HAP-1 (cell line): ENCODE results near the gene ASIC4.
A peak's percentile ranks its signal among the peaks of the same experiment; 100 is the strongest.

Experiments used
- DNase-seq, 2 experiments: peaks; one replicate each; pipeline ENCODE4 v3.0.0-alpha.2; 2016 to 2020; ENCODE audit warnings: low spot score in 2 of 2
- H3K27me3 ChIP-seq: fragments of 250-450 bp; sonication (Bioruptor Pico); 2 replicates; pipeline ENCODE4 v1.5.1; 2020; ENCODE audit warnings: low read depth, mild to moderate bottlenecking, moderate library complexity
- H3K36me3 ChIP-seq: fragments of 250-450 bp; sonication (Bioruptor Pico); replicated peaks from 2 replicates; pipeline ENCODE4 v1.5.1; 2020; ENCODE audit warnings: mild to moderate bottlenecking
- H3K4me1 ChIP-seq: fragments of 250-450 bp; sonication (Bioruptor Pico); 2 replicates; pipeline ENCODE4 v1.5.1; 2020; ENCODE audit warnings: mild to moderate bottlenecking
- H3K4me3 ChIP-seq: fragments of 250-450 bp; sonication (Bioruptor Pico); 2 replicates; pipeline ENCODE4 v1.5.1; 2020; ENCODE audit warnings: mild to moderate bottlenecking, moderate library complexity
- H3K9me3 ChIP-seq: fragments of 250-450 bp; sonication (Bioruptor Pico); 2 replicates; pipeline ENCODE4 v1.5.1; 2020; ENCODE audit warnings: mild to moderate bottlenecking, moderate library complexity
- in situ Hi-C: fragments of 300-500 bp; cut with MboI; formaldehyde crosslinking; loops from 3 replicates; pipeline ENCODE4 v1.14.3; 2020; ENCODE audit warnings: low sequenced_read_pairs, inconsistent platforms, mixed read lengths

Gene ASIC4

GRCh38 chr2:219567791-219568361 lies 53.6 kb downstream of the ASIC4 start:
- Histone ChIP-seq H3K36me3 (peaks cover 6% of the 10 kb centered on the region), H3K4me1 (peaks cover 15% of the 10 kb centered on the region), H3K9me3 (no peaks in the 10 kb centered on the region), H3K4me3 (no peak overlapping the region), H3K27me3 (no peaks in the 10 kb centered on the region)
- in situ Hi-C loops = no loop called here
- no peak for DNase-seq

DNA sequence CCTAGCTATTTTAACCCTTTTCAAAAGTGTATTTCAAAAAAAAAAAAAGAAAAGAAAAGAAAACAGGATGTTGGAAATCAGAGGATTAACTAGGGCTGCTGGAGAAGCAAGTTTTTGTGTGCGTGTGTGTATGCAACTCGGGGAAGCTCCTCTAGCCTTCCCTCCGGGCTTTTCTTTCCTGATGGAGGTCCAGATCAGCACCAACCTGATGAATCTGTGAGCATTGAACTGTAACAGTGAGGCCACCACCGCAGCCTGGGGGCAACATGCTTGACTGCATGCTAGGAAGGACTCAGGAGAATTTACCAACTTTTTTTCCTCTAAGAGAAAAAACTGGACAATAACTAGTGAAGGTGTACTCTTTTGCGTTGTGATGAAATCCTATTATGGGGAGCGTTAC lies 54.8 kb downstream of the ASIC4 start:
- Histone ChIP-seq H3K36me3 (peaks cover 6% of the 10 kb centered on the region), H3K9me3 (no peaks in the 10 kb centered on the region), H3K27me3 (no peaks in the 10 kb centered on the region), H3K4me1 (peaks cover 15% of the 10 kb centered on the region), H3K4me3 (no peak overlapping the region)
- peak; percentile 57 to 67 for DNase-seq
- in situ Hi-C loops = no loop called here

GRCh38 chr2:219569635-219570034 lies 55.4 kb downstream of the ASIC4 start:
- H3K9me3 ChIP-seq = no peaks in the 10 kb centered on the region
- H3K4me3 ChIP-seq = no peak overlapping the region; the same call in 1 of the 2 replicates
- H3K27me3 ChIP-seq = no peaks in the 10 kb centered on the region
- DNase-seq = no peak
- peaks cover 15% of the 10 kb centered on the region for H3K4me1 ChIP-seq
- H3K36me3 ChIP-seq = peaks cover 6% of the 10 kb centered on the region; the same call in 1 of the 2 replicates
- in situ Hi-C loops = no loop called here

DNA sequence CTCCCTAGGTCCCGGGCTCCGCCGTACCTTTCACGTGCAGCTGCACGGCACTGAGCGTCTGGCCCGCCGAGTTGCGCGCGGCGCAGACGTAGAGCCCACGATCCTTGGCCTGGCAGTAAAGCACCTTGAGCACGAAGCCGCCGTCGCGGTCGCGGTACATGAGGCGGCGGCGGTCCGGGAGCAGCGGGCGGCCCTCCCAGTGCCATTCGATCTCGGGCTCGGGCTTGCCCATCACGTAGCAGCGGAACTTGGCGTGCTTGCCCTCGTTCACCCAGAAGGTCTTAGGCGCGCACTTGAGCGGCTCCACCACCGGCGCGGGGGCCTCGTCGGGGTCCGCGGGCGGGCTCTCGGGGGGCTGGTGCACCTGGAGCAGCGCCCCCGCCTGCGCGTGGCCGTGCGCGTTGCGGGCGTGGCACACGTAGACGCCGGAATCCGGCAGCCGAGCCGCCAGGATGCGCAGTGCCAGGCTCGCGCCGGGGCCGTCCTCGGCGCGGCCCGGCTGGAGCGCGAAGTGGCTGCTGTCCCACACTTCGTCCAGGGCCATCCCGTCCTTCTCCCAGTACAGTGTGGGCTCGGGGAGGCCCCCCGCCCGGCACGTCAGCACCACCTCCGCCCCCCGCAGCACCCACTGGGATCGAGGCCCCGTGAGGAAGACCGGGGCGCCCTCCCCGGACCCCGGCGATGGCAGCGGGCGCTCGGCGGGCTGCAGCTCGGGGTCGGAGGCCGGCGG lies 56.1 kb downstream of the ASIC4 start:
- Histone ChIP-seq H3K4me3 (peak overlapping the region; percentile 51), H3K4me1 (peaks cover 15% of the 10 kb centered on the region), H3K9me3 (no peaks in the 10 kb centered on the region), H3K27me3 (no peaks in the 10 kb centered on the region), H3K36me3 (peaks cover 3% of the 10 kb centered on the region; the same call in 1 of the 2 replicates)
- in situ Hi-C loops = no loop called here
- peak in 1 of 2 experiments; percentile 36 for DNase-seq

DNA sequence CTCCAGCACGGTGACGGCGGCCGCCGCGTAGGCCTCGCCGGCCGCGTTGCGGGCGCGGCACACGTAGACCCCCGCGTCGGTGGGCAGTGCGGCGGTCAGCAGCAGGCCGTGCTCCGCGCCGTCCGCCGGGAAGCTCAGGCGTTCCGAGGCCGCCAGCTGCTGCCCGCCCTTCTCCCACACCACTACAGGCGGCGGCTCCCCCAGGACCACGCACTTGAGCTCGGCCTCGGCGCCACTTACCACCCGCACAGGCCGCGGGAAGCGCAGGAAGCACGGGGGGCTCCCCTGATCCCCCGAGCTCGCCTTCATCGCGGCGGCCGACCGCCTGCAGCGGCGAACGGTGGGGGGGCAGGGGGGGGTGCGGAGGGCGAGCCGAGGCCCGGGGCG lies 56.6 kb downstream of the ASIC4 start:
- no peak for DNase-seq
- H3K27me3 ChIP-seq = no peaks in the 10 kb centered on the region
- H3K36me3 ChIP-seq = peaks cover 3% of the 10 kb centered on the region; the same call in 1 of the 2 replicates
- H3K9me3 ChIP-seq = no peaks in the 10 kb centered on the region
- peaks cover 15% of the 10 kb centered on the region for H3K4me1 ChIP-seq
- H3K4me3 ChIP-seq = peak overlapping the region; percentile 51
- in situ Hi-C loops = no loop called here

DNA sequence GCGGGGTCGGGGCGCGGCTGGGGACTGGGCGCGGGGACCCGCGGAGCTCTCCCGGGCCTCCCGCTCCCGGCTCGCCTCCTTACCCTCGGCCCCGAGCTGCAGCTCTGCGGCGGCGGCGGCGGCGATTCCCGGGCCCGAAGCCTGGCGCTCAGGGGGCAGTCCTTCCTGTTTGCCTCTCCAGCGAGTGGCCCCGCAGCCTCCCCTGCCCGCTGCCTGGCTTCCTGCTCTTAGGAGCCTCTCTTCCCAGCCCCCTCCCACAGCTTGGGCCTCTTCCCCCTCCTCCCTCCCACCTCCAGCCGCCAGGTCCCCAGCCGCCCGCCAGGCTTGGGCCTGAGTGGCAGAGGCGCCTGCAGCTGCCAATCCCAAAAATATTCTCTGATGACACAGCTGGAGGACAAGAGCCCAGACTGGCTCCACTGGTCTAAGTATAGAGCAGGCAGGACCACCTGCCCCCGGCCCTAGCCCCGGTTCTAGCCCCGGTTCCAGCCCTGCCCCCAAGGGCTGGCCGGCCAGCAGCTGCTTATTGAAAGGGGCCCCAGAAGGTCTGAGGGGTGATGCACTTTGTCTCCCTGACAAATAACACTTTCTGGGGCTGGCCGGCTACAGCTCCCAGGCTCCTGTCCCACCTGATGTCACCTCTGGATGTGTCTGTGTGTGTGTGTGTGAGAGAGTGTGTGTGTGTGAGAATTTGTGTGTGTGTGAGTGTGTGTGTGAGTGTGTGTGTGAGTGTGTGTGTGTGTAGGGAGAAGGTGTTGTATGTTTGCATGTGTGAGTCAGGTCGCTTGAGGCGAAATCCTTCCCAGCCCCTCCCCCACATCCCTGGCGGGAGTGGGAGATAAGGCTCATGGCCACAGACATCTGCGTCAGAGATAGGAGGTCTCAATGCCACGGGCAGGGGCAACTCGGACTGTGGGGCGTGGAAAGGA lies 57.3 kb downstream of the ASIC4 start, which contains the start of gene OBSL1:
Gene OBSL1 (minus strand): TSS at position 229 of the 926 bp plus-strand sequence. CDS start 307 bp downstream, outside the sequence.
- DNase-seq = peak; percentile 82 to 93
- peaks cover 17% of the 10 kb centered on the region for H3K4me1 ChIP-seq

GRCh38 chr2:219572237-219573001 lies 58.1 kb downstream of the ASIC4 start, which contains the start of gene INHA:
Gene INHA (plus strand): TSS chr2:219572310. CDS start chr2:219572375, 65 bp downstream.
- peaks cover 3% of the 10 kb centered on the region; the same call in 1 of the 2 replicates for H3K36me3 ChIP-seq
- peak within 1 kb of the TSS; percentile 51 for H3K4me3 ChIP-seq
- no peaks in the 10 kb centered on the region for H3K9me3 ChIP-seq
- H3K4me1 ChIP-seq = peaks cover 17% of the 10 kb centered on the region
- DNase-seq = no peak
- no peaks in the 10 kb centered on the region for H3K27me3 ChIP-seq
- in situ Hi-C loops = no loop called here

More for the DNA sequence above, 57.3 kb downstream of the ASIC4 start, which contains the start of gene OBSL1:
- in situ Hi-C loops = no loop called here
- Histone ChIP-seq H3K4me3 (peak within 1 kb of the TSS; percentile 51), H3K36me3 (peaks cover 3% of the 10 kb centered on the region; the same call in 1 of the 2 replicates), H3K9me3 (no peaks in the 10 kb centered on the region), H3K27me3 (no peaks in the 10 kb centered on the region)

- Histone ChIP-seq H3K9me3 (no peaks in the 10 kb centered on the region), H3K36me3 (peaks cover 3% of the 10 kb centered on the region; the same call in 1 of the 2 replicates), H3K4me1 (peaks cover 17% of the 10 kb centered on the region), H3K27me3 (no peaks in the 10 kb centered on the region), H3K4me3 (no peak overlapping the region)
- no peak for DNase-seq
- in situ Hi-C loops = no loop called here
Observed at GRCh38 chr2:219573166-219573565, 58.9 kb downstream of the ASIC4 start.

GRCh38 chr2:219574484-219575311 lies 60.4 kb downstream of the ASIC4 start:
- peaks cover 13% of the 10 kb centered on the region for H3K4me1 ChIP-seq
- no peak overlapping the region for H3K4me3 ChIP-seq
- no peak for DNase-seq
- H3K9me3 ChIP-seq = no peaks in the 10 kb centered on the region
- H3K27me3 ChIP-seq = no peaks in the 10 kb centered on the region
- no peaks in the 10 kb centered on the region; the same call in 1 of the 2 replicates for H3K36me3 ChIP-seq
- in situ Hi-C loops = no loop called here

- in situ Hi-C loops = no loop called here
- Histone ChIP-seq H3K4me1 (peaks cover 9% of the 10 kb centered on the region), H3K9me3 (no peaks in the 10 kb centered on the region), H3K4me3 (no peak overlapping the region), H3K27me3 (no peaks in the 10 kb centered on the region), H3K36me3 (no peaks in the 10 kb centered on the region)
- DNase-seq = no peak
Observed at GRCh38 chr2:219575566-219576504, 61.6 kb downstream of the ASIC4 start.

DNA sequence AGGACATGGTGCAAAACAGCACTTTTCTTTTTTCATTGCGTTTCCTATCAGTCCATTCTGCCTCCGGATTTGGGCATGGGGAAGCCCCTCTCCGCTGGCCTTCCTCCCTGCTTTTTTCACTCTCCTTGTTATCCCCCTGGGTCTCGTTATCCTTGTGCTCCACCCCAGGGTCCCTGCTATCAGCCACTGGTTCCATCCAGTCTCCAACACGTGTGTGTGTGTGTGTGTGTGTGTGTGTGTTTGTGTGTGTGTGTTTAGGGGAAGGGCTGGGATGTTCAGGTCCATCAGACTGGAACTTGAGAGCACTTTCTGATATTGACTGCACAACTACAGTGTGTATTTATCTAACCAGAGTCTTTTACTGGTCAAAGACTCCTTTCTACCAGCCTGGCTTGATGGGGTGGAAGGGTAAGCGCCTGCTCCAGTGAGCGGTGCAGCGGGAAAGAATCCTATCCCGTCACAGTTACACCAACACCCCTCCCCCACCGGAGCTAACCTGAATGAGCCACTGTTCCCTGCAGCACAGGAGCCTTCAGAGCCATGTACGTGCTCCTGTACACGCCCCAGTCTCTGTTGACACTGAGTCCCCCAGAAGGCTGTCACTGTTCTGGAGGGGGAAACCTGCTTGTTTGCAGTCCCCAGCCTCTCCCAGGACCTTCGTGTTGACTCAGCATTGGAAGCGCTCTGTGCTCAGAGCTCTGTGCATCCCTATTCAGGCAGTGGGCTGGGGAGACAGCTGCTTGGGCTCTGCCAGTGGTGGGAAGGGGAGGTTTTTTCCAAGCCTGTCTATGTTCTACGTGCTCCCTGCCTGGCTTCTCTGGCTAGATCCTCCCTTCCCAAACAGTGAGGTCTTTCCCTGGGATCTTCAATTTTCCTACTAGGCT lies 62.5 kb downstream of the ASIC4 start:
- Histone ChIP-seq H3K4me1 (peaks cover 6% of the 10 kb centered on the region), H3K36me3 (no peaks in the 10 kb centered on the region), H3K9me3 (no peaks in the 10 kb centered on the region), H3K4me3 (no peak overlapping the region), H3K27me3 (no peaks in the 10 kb centered on the region)
- in situ Hi-C loops = no loop called here
- peak in 1 of 2 experiments; percentile 60 for DNase-seq
